DOHH2 (cell line): ENCODE results near the gene TGDS.

ENCODE experiments used
- H3F3A ChIP-seq: fragments of 200-600 bp; sonication (generic), shearing (Covaris generic); 2 replicates; pipeline ENCODE4 v1.6.0; 2016; ENCODE audit warnings: antibody characterized with exemption, mild to moderate bottlenecking; ENCODE audit not compliant: control insufficient read depth, insufficient read depth
- H3K27ac ChIP-seq: fragments of 200-600 bp; sonication (generic); 2 replicates; pipeline ENCODE4 v1.5.1; 2014; ENCODE audit warnings: low read depth, mild to moderate bottlenecking, low read length, moderate library complexity
- H3K27me3 ChIP-seq: fragments of 200-600 bp; sonication (generic); 2 replicates; pipeline ENCODE4 v1.6.1; 2014; ENCODE audit warnings: mild to moderate bottlenecking, low read length, mixed read lengths; ENCODE audit not compliant: control insufficient read depth
- H3K36me3 ChIP-seq: fragments of 200-600 bp; sonication (generic); 2 replicates; pipeline ENCODE4 v1.6.1; 2014; ENCODE audit warnings: mild to moderate bottlenecking, low read length, moderate library complexity, mixed read lengths; ENCODE audit not compliant: control insufficient read depth
- H3K4me1 ChIP-seq: fragments of 200-600 bp; sonication (generic); 2 replicates; pipeline ENCODE4 v1.6.1; 2014; ENCODE audit warnings: mild to moderate bottlenecking, low read length, mixed read lengths; ENCODE audit not compliant: control insufficient read depth
- H3K4me2 ChIP-seq: fragments of 200-600 bp; sonication (generic); 2 replicates; pipeline ENCODE4 v1.6.0; 2014; ENCODE audit warnings: mild to moderate bottlenecking, low read length, moderate library complexity
- H3K4me3 ChIP-seq: fragments of 200-600 bp; sonication (generic); 2 replicates; pipeline ENCODE4 v1.5.1; 2014; ENCODE audit warnings: mild to moderate bottlenecking, low read length, mixed read lengths
- H3K79me2 ChIP-seq: fragments of 200-600 bp; sonication (generic); 2 replicates; pipeline ENCODE4 v1.6.1; 2014; ENCODE audit warnings: mild to moderate bottlenecking, low read length, mixed read lengths; ENCODE audit not compliant: control insufficient read depth
- H3K9me2 ChIP-seq: fragments of 200-600 bp; sonication (generic); replicated peaks from 2 replicates; pipeline ENCODE4 v1.6.1; 2014; ENCODE audit warnings: mild to moderate bottlenecking, low read length, mixed read lengths; ENCODE audit not compliant: control insufficient read depth
- H3K9me3 ChIP-seq: fragments of 200-600 bp; sonication (generic); 2 replicates; pipeline ENCODE4 v1.6.1; 2014; ENCODE audit warnings: antibody characterized with exemption, low read length, mixed read lengths; ENCODE audit not compliant: control insufficient read depth, insufficient read depth
- H4K20me1 ChIP-seq: fragments of 200-600 bp; sonication (generic); 2 replicates; pipeline ENCODE4 v1.6.0; 2014; ENCODE audit warnings: low read depth, mild to moderate bottlenecking, antibody characterized with exemption, low read length, moderate library complexity; ENCODE audit not compliant: control insufficient read depth, insufficient read depth
- CTCF ChIP-seq: fragments of 200-600 bp; sonication (generic); IDR thresholded peaks from one replicate; pipeline ENCODE4 v1.5.1; 2014; ENCODE audit warnings: antibody characterized with exemption, mild to moderate bottlenecking, low read depth, low read length; ENCODE audit not compliant: poor library complexity, severe bottlenecking
- EZH2phosphoT487 ChIP-seq: fragments of 200-600 bp; sonication (generic); IDR thresholded peaks from 2 replicates; pipeline ENCODE4 v1.6.1; 2017; ENCODE audit warnings: borderline replicate concordance, mild to moderate bottlenecking, antibody characterized with exemption, low read length, moderate library complexity, mixed read lengths

The TGDS gene

DNA sequence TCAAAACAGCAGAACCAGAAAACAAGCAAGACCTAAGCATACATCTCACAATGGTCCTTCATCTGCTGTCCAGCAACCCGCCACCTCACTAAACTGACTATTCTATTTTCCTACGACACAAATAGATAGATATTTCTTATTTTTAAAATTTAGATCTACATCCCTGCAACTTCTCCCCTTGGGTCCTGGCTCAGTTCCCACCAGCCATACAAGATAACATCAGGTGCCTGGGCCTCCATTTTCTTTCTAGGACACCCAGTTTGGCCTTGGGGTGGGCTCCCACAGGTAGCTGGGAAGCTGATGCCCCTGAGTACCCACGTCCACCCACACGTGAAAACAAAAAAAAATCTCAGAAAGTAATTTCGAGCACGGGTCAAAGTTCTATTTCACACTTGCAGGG, 47.6 kb downstream of the TGDS start:
- Histone ChIP-seq H3K27me3 (no peaks in the 10 kb centered on the region), H3K4me3 (peak overlapping the region; percentile 84), H3K4me1 (peaks cover 20% of the 10 kb centered on the region), H4K20me1 (no peaks in the 10 kb centered on the region), H3K9me2 (no peaks in the 10 kb centered on the region), H3K4me2 (peak overlapping the region; percentile 71), H3K27ac (peak overlapping the region; percentile 81), H3K36me3 (no peaks in the 10 kb centered on the region), H3F3A (no peaks in the 10 kb centered on the region; the same call in 1 of the 2 replicates), H3K79me2 (no peaks in the 10 kb centered on the region), H3K9me3 (no peaks in the 10 kb centered on the region)
- no peak for TF ChIP-seq CTCF
- TF ChIP-seq EZH2phosphoT487: no peak

- no peaks in the 10 kb centered on the region for H3K9me3 ChIP-seq
- TF ChIP-seq EZH2phosphoT487 (no peak), CTCF (no peak)
- H3K9me2 ChIP-seq: no peaks in the 10 kb centered on the region
- H3K27ac ChIP-seq: no peak overlapping the region
- H3K4me1 ChIP-seq: peaks cover 20% of the 10 kb centered on the region
- H3K27me3 ChIP-seq: no peaks in the 10 kb centered on the region
- no peaks in the 10 kb centered on the region for H3K79me2 ChIP-seq
- H3K4me3 ChIP-seq: no peak overlapping the region
- no peaks in the 10 kb centered on the region; the same call in 1 of the 2 replicates for H3F3A ChIP-seq
- H3K36me3 ChIP-seq: no peaks in the 10 kb centered on the region
- no peak overlapping the region for H3K4me2 ChIP-seq
- H4K20me1 ChIP-seq: no peaks in the 10 kb centered on the region
Measured at GRCh38 chr13:94546061-94546839, 49.7 kb downstream of the TGDS start.

DNA sequence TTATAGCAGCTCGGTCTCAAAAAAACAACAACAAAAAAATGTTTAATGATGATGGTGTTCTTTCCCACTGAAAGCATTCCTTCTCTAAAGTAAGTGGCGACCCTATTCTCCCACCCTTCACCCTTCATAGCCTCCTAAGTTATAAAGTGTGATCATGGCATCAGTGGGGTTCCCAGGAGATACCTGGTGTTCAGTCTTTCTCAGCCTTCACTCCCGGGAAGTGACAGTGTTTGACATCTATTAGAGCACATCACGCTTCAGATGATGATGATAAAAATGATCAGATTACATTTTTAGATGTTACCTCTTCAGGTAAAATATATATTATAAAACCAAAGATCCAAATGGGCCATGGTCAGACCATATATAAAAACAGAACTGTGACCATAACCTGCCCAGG, 51.0 kb downstream of the TGDS start:
- no peaks in the 10 kb centered on the region for H3K79me2 ChIP-seq

More for the DNA sequence above, 51.0 kb downstream of the TGDS start:
- Histone ChIP-seq H3K9me2 (no peaks in the 10 kb centered on the region), H3K4me3 (no peak overlapping the region), H3K9me3 (no peaks in the 10 kb centered on the region), H3K4me2 (no peak overlapping the region), H3K27ac (no peak overlapping the region), H3F3A (no peaks in the 10 kb centered on the region; the same call in 1 of the 2 replicates), H4K20me1 (no peaks in the 10 kb centered on the region), H3K36me3 (no peaks in the 10 kb centered on the region), H3K27me3 (peaks cover 4% of the 10 kb centered on the region), H3K4me1 (peaks cover 13% of the 10 kb centered on the region)
- TF ChIP-seq CTCF: no peak
- no peak for TF ChIP-seq EZH2phosphoT487
